GM23338 (cell line): Measurements from ENCODE around the gene PHLDB1.

Source experiments
- CREB1 ChIP-seq: fragments of 250-450 bp; sonication (Bioruptor Pico); IDR thresholded peaks from 2 replicates; pipeline ENCODE4 v1.5.0; 2020; ENCODE audit warnings: low read depth, mild to moderate bottlenecking, moderate library complexity
- EZH2 ChIP-seq: fragments of 200-600 bp; sonication (generic); IDR thresholded peaks from one replicate; pipeline ENCODE4 v1.8.0; 2017; ENCODE audit warnings: antibody characterized with exemption, mild to moderate bottlenecking, low read depth; ENCODE audit not compliant: unreplicated experiment
- EZH2phosphoT487 ChIP-seq: fragments of 200-600 bp; sonication (generic); IDR thresholded peaks from one replicate; pipeline ENCODE4 v1.8.1; 2018; ENCODE audit warnings: antibody characterized with exemption; ENCODE audit not compliant: unreplicated experiment
- POLR2AphosphoS5 ChIP-seq: IDR thresholded peaks from 2 replicates; pipeline ENCODE4 v1.6.1; 2016; ENCODE audit warnings: antibody characterized with exemption, low read depth
- ZNF114 ChIP-seq: fragments of 250-450 bp; sonication (Bioruptor Pico); IDR thresholded peaks from 2 replicates; pipeline ENCODE4 v1.5.0; 2020; ENCODE audit warnings: mild to moderate bottlenecking, moderate library complexity
- ZNF331 ChIP-seq: fragments of 250-450 bp; sonication (Bioruptor Pico); IDR thresholded peaks from 2 replicates; pipeline ENCODE4 v1.5.0; 2020; ENCODE audit warnings: low read depth, mild to moderate bottlenecking, moderate library complexity
- TF ChIP-seq, protein P1 (sequence below), 2 experiments: fragments of 200-600 bp in 1 of 2; sonication (generic) in 1 of 2; conservative IDR thresholded peaks; 2 replicates each; pipeline versions ENCODE4 v1.5.1 to v1.6.1; 2016 to 2017; ENCODE audit warnings: antibody characterized with exemption in 2 of 2, low read depth in 2 of 2, mild to moderate bottlenecking in 2 of 2, moderate library complexity in 1 of 2
- TF ChIP-seq, protein P2 (sequence below): IDR thresholded peaks from one replicate; pipeline ENCODE4 v1.6.1; 2018; ENCODE audit warnings: antibody characterized with exemption; ENCODE audit not compliant: unreplicated experiment
- TF ChIP-seq, protein P3 (sequence below): fragments of 250-450 bp; sonication (Bioruptor Pico); IDR thresholded peaks from 2 replicates; pipeline ENCODE4 v1.5.0; 2020; ENCODE audit warnings: mild to moderate bottlenecking, moderate library complexity

DNA sequence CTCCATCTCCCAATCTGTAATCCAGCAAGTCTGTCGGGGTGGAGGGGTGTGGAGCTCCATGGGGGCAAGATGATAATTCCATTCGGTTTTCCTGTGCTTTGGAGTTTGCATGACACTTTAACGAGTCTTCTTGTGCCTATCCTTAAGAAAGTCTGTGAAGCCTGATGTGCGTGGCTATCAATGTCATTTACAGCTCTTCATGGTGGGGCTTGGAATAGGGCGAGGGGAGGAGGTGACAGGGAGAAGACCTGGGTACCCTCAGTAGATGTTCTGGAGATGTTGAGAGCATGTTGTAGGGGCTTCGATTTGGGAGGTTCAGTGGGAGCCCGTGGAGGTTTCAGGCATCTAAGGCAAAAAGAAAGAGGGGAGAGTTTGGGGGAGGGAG, 579 bp upstream of the PHLDB1 start:
- TF ChIP-seq, protein P1, sequence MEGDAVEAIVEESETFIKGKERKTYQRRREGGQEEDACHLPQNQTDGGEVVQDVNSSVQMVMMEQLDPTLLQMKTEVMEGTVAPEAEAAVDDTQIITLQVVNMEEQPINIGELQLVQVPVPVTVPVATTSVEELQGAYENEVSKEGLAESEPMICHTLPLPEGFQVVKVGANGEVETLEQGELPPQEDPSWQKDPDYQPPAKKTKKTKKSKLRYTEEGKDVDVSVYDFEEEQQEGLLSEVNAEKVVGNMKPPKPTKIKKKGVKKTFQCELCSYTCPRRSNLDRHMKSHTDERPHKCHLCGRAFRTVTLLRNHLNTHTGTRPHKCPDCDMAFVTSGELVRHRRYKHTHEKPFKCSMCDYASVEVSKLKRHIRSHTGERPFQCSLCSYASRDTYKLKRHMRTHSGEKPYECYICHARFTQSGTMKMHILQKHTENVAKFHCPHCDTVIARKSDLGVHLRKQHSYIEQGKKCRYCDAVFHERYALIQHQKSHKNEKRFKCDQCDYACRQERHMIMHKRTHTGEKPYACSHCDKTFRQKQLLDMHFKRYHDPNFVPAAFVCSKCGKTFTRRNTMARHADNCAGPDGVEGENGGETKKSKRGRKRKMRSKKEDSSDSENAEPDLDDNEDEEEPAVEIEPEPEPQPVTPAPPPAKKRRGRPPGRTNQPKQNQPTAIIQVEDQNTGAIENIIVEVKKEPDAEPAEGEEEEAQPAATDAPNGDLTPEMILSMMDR (conservative IDR thresholded peaks at IDR 0.05; ENCODE audit: low read depth in 2 of 2): no peak
- no peak for TF ChIP-seq EZH2
- no peak for TF ChIP-seq POLR2AphosphoS5
- TF ChIP-seq ZNF331 (CRISPR knock-in tag): no peak
- TF ChIP-seq, protein P2, sequence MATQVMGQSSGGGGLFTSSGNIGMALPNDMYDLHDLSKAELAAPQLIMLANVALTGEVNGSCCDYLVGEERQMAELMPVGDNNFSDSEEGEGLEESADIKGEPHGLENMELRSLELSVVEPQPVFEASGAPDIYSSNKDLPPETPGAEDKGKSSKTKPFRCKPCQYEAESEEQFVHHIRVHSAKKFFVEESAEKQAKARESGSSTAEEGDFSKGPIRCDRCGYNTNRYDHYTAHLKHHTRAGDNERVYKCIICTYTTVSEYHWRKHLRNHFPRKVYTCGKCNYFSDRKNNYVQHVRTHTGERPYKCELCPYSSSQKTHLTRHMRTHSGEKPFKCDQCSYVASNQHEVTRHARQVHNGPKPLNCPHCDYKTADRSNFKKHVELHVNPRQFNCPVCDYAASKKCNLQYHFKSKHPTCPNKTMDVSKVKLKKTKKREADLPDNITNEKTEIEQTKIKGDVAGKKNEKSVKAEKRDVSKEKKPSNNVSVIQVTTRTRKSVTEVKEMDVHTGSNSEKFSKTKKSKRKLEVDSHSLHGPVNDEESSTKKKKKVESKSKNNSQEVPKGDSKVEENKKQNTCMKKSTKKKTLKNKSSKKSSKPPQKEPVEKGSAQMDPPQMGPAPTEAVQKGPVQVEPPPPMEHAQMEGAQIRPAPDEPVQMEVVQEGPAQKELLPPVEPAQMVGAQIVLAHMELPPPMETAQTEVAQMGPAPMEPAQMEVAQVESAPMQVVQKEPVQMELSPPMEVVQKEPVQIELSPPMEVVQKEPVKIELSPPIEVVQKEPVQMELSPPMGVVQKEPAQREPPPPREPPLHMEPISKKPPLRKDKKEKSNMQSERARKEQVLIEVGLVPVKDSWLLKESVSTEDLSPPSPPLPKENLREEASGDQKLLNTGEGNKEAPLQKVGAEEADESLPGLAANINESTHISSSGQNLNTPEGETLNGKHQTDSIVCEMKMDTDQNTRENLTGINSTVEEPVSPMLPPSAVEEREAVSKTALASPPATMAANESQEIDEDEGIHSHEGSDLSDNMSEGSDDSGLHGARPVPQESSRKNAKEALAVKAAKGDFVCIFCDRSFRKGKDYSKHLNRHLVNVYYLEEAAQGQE: no peak
- TF ChIP-seq, protein P3, sequence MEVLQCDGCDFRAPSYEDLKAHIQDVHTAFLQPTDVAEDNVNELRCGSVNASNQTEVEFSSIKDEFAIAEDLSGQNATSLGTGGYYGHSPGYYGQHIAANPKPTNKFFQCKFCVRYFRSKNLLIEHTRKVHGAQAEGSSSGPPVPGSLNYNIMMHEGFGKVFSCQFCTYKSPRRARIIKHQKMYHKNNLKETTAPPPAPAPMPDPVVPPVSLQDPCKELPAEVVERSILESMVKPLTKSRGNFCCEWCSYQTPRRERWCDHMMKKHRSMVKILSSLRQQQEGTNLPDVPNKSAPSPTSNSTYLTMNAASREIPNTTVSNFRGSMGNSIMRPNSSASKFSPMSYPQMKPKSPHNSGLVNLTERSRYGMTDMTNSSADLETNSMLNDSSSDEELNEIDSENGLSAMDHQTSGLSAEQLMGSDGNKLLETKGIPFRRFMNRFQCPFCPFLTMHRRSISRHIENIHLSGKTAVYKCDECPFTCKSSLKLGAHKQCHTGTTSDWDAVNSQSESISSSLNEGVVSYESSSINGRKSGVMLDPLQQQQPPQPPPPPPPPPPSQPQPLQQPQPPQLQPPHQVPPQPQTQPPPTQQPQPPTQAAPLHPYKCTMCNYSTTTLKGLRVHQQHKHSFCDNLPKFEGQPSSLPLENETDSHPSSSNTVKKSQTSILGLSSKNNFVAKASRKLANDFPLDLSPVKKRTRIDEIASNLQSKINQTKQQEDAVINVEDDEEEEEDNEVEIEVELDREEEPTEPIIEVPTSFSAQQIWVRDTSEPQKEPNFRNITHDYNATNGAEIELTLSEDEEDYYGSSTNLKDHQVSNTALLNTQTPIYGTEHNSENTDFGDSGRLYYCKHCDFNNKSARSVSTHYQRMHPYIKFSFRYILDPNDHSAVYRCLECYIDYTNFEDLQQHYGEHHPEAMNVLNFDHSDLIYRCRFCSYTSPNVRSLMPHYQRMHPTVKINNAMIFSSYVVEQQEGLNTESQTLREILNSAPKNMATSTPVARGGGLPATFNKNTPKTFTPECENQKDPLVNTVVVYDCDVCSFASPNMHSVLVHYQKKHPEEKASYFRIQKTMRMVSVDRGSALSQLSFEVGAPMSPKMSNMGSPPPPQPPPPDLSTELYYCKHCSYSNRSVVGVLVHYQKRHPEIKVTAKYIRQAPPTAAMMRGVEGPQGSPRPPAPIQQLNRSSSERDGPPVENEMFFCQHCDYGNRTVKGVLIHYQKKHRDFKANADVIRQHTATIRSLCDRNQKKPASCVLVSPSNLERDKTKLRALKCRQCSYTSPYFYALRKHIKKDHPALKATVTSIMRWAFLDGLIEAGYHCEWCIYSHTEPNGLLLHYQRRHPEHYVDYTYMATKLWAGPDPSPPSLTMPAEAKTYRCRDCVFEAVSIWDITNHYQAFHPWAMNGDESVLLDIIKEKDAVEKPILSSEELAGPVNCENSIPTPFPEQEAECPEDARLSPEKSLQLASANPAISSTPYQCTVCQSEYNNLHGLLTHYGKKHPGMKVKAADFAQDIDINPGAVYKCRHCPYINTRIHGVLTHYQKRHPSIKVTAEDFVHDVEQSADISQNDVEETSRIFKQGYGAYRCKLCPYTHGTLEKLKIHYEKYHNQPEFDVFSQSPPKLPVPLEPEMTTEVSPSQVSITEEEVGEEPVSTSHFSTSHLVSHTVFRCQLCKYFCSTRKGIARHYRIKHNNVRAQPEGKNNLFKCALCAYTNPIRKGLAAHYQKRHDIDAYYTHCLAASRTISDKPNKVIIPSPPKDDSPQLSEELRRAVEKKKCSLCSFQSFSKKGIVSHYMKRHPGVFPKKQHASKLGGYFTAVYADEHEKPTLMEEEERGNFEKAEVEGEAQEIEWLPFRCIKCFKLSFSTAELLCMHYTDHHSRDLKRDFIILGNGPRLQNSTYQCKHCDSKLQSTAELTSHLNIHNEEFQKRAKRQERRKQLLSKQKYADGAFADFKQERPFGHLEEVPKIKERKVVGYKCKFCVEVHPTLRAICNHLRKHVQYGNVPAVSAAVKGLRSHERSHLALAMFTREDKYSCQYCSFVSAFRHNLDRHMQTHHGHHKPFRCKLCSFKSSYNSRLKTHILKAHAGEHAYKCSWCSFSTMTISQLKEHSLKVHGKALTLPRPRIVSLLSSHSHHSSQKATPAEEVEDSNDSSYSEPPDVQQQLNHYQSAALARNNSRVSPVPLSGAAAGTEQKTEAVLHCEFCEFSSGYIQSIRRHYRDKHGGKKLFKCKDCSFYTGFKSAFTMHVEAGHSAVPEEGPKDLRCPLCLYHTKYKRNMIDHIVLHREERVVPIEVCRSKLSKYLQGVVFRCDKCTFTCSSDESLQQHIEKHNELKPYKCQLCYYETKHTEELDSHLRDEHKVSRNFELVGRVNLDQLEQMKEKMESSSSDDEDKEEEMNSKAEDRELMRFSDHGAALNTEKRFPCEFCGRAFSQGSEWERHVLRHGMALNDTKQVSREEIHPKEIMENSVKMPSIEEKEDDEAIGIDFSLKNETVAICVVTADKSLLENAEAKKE (CRISPR knock-in tag): no peak
- no peak for TF ChIP-seq ZNF114
- TF ChIP-seq CREB1 (CRISPR knock-in tag): no peak
- no peak for TF ChIP-seq EZH2phosphoT487
